Neural crest cell (in vitro differentiated cells): Measurements from ENCODE around the gene RNF135. TPM values are rescaled to one million over a fixed set of nuclear protein-coding genes. Genes with fewer than 3 reads are reported as not detected.

Source experiments
- DNase-seq: peaks from one replicate; pipeline ENCODE4 v3.0.0; 2021; ENCODE audit warnings: low read depth, mixed read lengths, low spot score
- H3K27ac Mint-ChIP-seq: one replicate; pipeline ENCODE4 v1.8.0; 2021; ENCODE audit warnings: mild to moderate bottlenecking, mixed read lengths; ENCODE audit not compliant: unreplicated experiment
- H3K27me3 Mint-ChIP-seq: 2 replicates; pipeline ENCODE4 v1.8.0; 2021; ENCODE audit warnings: low read depth, mild to moderate bottlenecking, mixed read lengths
- H3K36me3 Mint-ChIP-seq: 2 replicates; pipeline ENCODE4 v1.8.0; 2021; ENCODE audit warnings: low read depth, mild to moderate bottlenecking, mixed read lengths
- H3K4me1 Mint-ChIP-seq: 2 replicates; pipeline ENCODE4 v1.8.0; 2021; ENCODE audit warnings: mixed read lengths
- H3K4me3 Mint-ChIP-seq: one replicate; pipeline ENCODE4 v1.8.0; 2021; ENCODE audit warnings: mild to moderate bottlenecking, mixed read lengths
- H3K9me3 Mint-ChIP-seq: 2 replicates; pipeline ENCODE4 v1.8.0; 2021; ENCODE audit warnings: mixed read lengths
- CTCF ChIP-seq: fragments of 200-600 bp; sonication (generic); conservative IDR thresholded peaks from 2 replicates; pipeline ENCODE4 v1.5.0; 2021; ENCODE audit warnings: antibody characterized with exemption, mild to moderate bottlenecking
- total RNA-seq: library from RNA; stranded (reverse); gene quantifications from 2 replicates; pipeline ENCODE4 v1.2.1, GENCODE V29; 2021

RNF135 gene
- total RNA-seq, 1 donor from 2014 or later, result 5.9 TPM

- Mint-ChIP-seq H3K9me3 (no peaks in the 10 kb centered on the region), H3K4me1 (peaks cover 4% of the 10 kb centered on the region), H3K27ac (no peak overlapping the region), H3K27me3 (no peaks in the 10 kb centered on the region), H3K4me3 (no peak overlapping the region), H3K36me3 (peaks cover 2% of the 10 kb centered on the region)
- TF ChIP-seq CTCF, result no peak
- no peak for DNase-seq
Measured at GRCh38 chr17:31048142-31048541, 77.3 kb downstream of the RNF135 start.

- Mint-ChIP-seq H3K27me3 (no peaks in the 10 kb centered on the region), H3K36me3 (peaks cover 2% of the 10 kb centered on the region), H3K4me3 (no peak overlapping the region), H3K4me1 (peaks cover 5% of the 10 kb centered on the region), H3K9me3 (no peaks in the 10 kb centered on the region), H3K27ac (no peak overlapping the region)
- no peak for DNase-seq
- TF ChIP-seq CTCF, result no peak
Measured at GRCh38 chr17:31048780-31049179, 77.9 kb downstream of the RNF135 start.

Other genes with a start within 250 kb of the RNF135 start
- gene CRLF3, start 146.3 kb upstream of the RNF135 start, total RNA-seq, result 14.1 and 14.3 TPM in 2 replicates
- 24.0 and 26.3 TPM in 2 replicates for gene ATAD5, start 139.1 kb upstream of the RNF135 start, total RNA-seq
- 10.8 and 15.0 TPM in 2 replicates for gene TEFM, start 64.8 kb upstream of the RNF135 start, total RNA-seq
- gene ADAP2, start 49.1 kb upstream of the RNF135 start, total RNA-seq, result 1.7 and 2.2 TPM in 2 replicates
- 60.6 and 62.9 TPM in 2 replicates for gene NF1, start 123.9 kb downstream of the RNF135 start, total RNA-seq